K562 (cell line): ENCODE results near the gene CBX2. TPM values are rescaled to one million over a fixed set of nuclear protein-coding genes. Genes with fewer than 3 reads are reported as not detected.

Experiments
- HDAC8 ChIP-seq: fragments of 450-650 bp; IDR thresholded peaks from 2 replicates; pipeline ENCODE4 v1.6.1; 2016; ENCODE audit warnings: mild to moderate bottlenecking, missing genetic modification characterization, moderate library complexity, missing compliant biosample characterization
- HMGN3 ChIP-seq: IDR thresholded peaks from 2 replicates; pipeline ENCODE4 v1.6.1; 2011; ENCODE audit warnings: borderline replicate concordance, low read depth, mild to moderate bottlenecking, mixed read lengths, low read length; ENCODE audit not compliant: insufficient read length; ENCODE audit errors: extremely low read depth
- HNRNPUL1 ChIP-seq: fragments of 200-400 bp; formaldehyde crosslinking; IDR thresholded peaks from 2 replicates; pipeline ENCODE4 v1.6.1; 2017; ENCODE audit warnings: low read length
- LCOR ChIP-seq: sonication (generic); formaldehyde crosslinking; IDR thresholded peaks from 2 replicates; pipeline ENCODE4 v1.8.0; 2022; ENCODE audit warnings: mild to moderate bottlenecking, missing genetic modification reagents
- MBD2 ChIP-seq: sonication (generic); IDR thresholded peaks from 2 replicates; pipeline ENCODE4 v1.6.1; 2016; ENCODE audit warnings: low read depth, borderline replicate concordance
- MYNN ChIP-seq, 2 experiments: sonication (generic); formaldehyde crosslinking in 1 of 2; IDR thresholded peaks; 2 replicates each; pipeline versions ENCODE4 v1.5.0 to v1.6.1; 2016 to 2020; ENCODE audit warnings: antibody characterized with exemption in 1 of 2, missing genetic modification reagents in 1 of 2
- PYGO2 ChIP-seq: fragments of 450-650 bp; IDR thresholded peaks from 2 replicates; pipeline ENCODE4 v1.6.1; 2016; ENCODE audit warnings: mild to moderate bottlenecking, missing genetic modification characterization, moderate library complexity, missing compliant biosample characterization
- RAD21 ChIP-seq, 2 experiments: fragments of 250-450 bp in 1 of 2; fragments of 450-650 bp in 1 of 2; sonication (Bioruptor Pico) in 1 of 2; formaldehyde crosslinking in 1 of 2; IDR thresholded peaks in 1 of 2; conservative IDR thresholded peaks in 1 of 2; 2 replicates each; pipeline versions ENCODE4 v1.4.0 to v1.8.0; 2020 to 2022; ENCODE audit warnings: mild to moderate bottlenecking in 2 of 2, moderate library complexity in 1 of 2
- SMARCB1 ChIP-seq: IDR thresholded peaks from 2 replicates; pipeline ENCODE4 v1.6.1; 2011; ENCODE audit warnings: improper control_type of control experiment, low read depth; ENCODE audit not compliant: insufficient read length
- SRSF7 ChIP-seq: fragments of 200-400 bp; formaldehyde crosslinking; optimal IDR thresholded peaks from 2 replicates; pipeline ENCODE3; 2017; ENCODE audit warnings: mild to moderate bottlenecking, low read depth, low read length
- SUPT5H ChIP-seq: fragments of 450-650 bp; IDR thresholded peaks from 2 replicates; pipeline ENCODE4 v1.6.1; 2016
- ZFX ChIP-seq: sonication (generic); formaldehyde crosslinking; IDR thresholded peaks from 2 replicates; pipeline ENCODE4 v1.8.0; 2022; ENCODE audit warnings: mild to moderate bottlenecking, missing genetic modification reagents, moderate library complexity
- polyA plus RNA-seq, 8 experiments: library from polyadenylated mRNA; depleted of rRNA in 4 of 8; stranded (reverse) in 5 of 8; unstranded in 3 of 8; fragments of >200 nt; fragmentation: Nextera tagmentation in 2 of 8; fragmentation: Illumina TruSeq in 1 of 8; extraction: Ambion mirVana in 2 of 8; extraction: Trizol in 1 of 8; gene quantifications; 2 replicates each; pipeline versions ENCODE4 v1.2.1 to v1.2.3, GENCODE V29; 2011 to 2014; ENCODE audit warnings: inconsistent platforms in 1 of 8, missing spikeins in 1 of 8
- total RNA-seq, 7 experiments: library from RNA; depleted of rRNA in 6 of 7; stranded (reverse); fragments of >200 nt in 6 of 7; fragmentation: Illumina TruSeq in 2 of 7; extraction: Trizol in 2 of 7; gene quantifications; 2 replicates each; pipeline versions ENCODE4 v1.2.1 to v1.2.3, GENCODE V29; 2011 to 2021; ENCODE audit warnings: low replicate concordance in 1 of 7
- TF ChIP-seq, protein P1 (sequence below), 2 experiments: IDR thresholded peaks in 1 of 2; conservative IDR thresholded peaks in 1 of 2; 2 replicates each; pipeline ENCODE4 v1.6.1; 2016; ENCODE audit warnings: low read depth in 2 of 2, mild to moderate bottlenecking in 1 of 2, missing compliant biosample characterization in 1 of 2, missing genetic modification characterization in 1 of 2, moderate library complexity in 1 of 2
- TF ChIP-seq, protein P2 (sequence below), 2 experiments: fragments of 250-450 bp in 1 of 2; fragments of 450-650 bp in 1 of 2; sonication (Bioruptor Pico) in 1 of 2; IDR thresholded peaks; 2 replicates each; pipeline versions ENCODE4 v1.6.1 to v1.8.0; 2016 to 2021; ENCODE audit warnings: mild to moderate bottlenecking in 2 of 2, moderate library complexity in 2 of 2, missing compliant biosample characterization in 1 of 2, missing genetic modification characterization in 1 of 2
- TF ChIP-seq, protein P3 (sequence below): fragments of 450-650 bp; IDR thresholded peaks from one replicate; pipeline ENCODE4 v1.6.1; 2018; ENCODE audit warnings: mild to moderate bottlenecking, moderate library complexity; ENCODE audit not compliant: partially characterized antibody
- TF ChIP-seq, protein P4 (sequence below): conservative IDR thresholded peaks from 2 replicates; pipeline ENCODE4 v1.6.1; 2011; ENCODE audit warnings: low read depth, mild to moderate bottlenecking, low read length; ENCODE audit not compliant: control insufficient read depth
- TF ChIP-seq, protein P5 (sequence below), 3 experiments: IDR thresholded peaks in 2 of 3; conservative IDR thresholded peaks in 1 of 3; 2 replicates each; pipeline ENCODE4 v1.5.1; 2011 to 2012; ENCODE audit warnings: low read length in 3 of 3, mild to moderate bottlenecking in 3 of 3, control low read depth in 2 of 3, improper control_type of control experiment in 1 of 3, inconsistent platforms in 1 of 3, low read depth in 1 of 3, mixed read lengths in 1 of 3, moderate library complexity in 1 of 3; ENCODE audit not compliant: insufficient read depth in 2 of 3

Gene CBX2
- total and polyA plus RNA-seq, 9 of the 15 experiments (the other 6 are each of a cell fraction or from before 2014, with no cell fraction given): 0.66 to 26.9 (median 13.9) TPM

DNA sequence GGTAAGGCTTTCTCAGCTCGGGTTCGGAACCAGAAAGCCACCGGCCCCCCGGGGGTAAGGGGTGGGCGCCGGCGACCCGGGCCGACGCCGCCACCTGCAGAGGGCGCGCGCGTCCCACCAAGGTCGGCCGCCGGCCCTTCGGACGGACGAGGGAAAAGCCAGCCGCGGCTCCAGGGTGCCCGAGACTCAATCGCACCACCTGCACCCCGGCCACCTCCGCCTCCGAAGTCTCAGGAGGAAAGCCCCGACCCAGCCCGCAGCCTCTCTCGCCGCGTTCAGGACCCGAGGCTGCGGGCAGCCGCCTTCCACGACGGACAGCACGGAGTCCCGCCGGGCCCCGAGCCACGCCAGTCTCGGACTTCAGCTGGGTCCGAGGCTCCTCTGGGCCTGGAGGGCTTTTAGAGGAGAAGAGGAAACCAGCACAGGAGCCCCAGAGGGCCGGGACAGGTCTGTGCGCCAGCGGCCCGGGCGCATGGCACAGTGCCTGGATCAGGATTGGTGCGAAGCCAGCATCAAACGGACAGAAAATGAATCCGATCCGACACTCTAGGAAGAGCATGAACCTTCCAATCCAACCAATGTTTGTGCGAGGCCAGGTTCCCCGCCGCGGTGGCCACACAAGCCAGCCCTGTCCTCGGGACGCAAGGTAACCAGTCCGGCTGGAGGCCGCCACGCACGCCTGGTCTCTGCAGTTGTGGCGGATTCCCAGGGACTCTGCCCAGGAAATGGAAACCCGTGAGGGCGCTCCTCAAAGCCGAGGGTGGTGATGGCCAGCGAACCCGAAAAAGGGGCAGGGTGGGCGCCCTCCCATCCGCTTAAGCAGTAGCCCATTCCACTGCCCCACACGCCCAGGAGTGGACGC is 12.2 kb downstream of the CBX2 start (continued):
- TF ChIP-seq, protein P1, sequence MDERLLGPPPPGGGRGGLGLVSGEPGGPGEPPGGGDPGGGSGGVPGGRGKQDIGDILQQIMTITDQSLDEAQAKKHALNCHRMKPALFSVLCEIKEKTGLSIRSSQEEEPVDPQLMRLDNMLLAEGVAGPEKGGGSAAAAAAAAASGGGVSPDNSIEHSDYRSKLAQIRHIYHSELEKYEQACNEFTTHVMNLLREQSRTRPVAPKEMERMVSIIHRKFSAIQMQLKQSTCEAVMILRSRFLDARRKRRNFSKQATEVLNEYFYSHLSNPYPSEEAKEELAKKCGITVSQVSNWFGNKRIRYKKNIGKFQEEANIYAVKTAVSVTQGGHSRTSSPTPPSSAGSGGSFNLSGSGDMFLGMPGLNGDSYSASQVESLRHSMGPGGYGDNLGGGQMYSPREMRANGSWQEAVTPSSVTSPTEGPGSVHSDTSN (CRISPR knock-in tag; IDR thresholded peaks at IDR 0.05; ENCODE audit: low read depth): no peak
- TF ChIP-seq, protein P1 (tag; conservative IDR thresholded peaks at IDR 0.05; ENCODE audit: low read depth): no peak
- TF ChIP-seq MBD2: no peak
- TF ChIP-seq LCOR: no peak
- TF ChIP-seq, protein P2, sequence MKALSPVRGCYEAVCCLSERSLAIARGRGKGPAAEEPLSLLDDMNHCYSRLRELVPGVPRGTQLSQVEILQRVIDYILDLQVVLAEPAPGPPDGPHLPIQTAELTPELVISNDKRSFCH (CRISPR knock-in tag; IDR thresholded peaks at IDR 0.05): no peak
- TF ChIP-seq, protein P2 (tag; IDR thresholded peaks at IDR 0.05): no peak
- TF ChIP-seq MYNN (IDR thresholded peaks at IDR 0.05): no peak
- TF ChIP-seq MYNN (CRISPR knock-in tag; IDR thresholded peaks at IDR 0.05): no peak
- TF ChIP-seq, protein P3, sequence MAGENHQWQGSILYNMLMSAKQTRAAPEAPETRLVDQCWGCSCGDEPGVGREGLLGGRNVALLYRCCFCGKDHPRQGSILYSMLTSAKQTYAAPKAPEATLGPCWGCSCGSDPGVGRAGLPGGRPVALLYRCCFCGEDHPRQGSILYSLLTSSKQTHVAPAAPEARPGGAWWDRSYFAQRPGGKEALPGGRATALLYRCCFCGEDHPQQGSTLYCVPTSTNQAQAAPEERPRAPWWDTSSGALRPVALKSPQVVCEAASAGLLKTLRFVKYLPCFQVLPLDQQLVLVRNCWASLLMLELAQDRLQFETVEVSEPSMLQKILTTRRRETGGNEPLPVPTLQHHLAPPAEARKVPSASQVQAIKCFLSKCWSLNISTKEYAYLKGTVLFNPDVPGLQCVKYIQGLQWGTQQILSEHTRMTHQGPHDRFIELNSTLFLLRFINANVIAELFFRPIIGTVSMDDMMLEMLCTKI: no peak
- TF ChIP-seq HMGN3: peak; percentile 10
- no peak for TF ChIP-seq PYGO2 (tag)
- TF ChIP-seq, protein P4, sequence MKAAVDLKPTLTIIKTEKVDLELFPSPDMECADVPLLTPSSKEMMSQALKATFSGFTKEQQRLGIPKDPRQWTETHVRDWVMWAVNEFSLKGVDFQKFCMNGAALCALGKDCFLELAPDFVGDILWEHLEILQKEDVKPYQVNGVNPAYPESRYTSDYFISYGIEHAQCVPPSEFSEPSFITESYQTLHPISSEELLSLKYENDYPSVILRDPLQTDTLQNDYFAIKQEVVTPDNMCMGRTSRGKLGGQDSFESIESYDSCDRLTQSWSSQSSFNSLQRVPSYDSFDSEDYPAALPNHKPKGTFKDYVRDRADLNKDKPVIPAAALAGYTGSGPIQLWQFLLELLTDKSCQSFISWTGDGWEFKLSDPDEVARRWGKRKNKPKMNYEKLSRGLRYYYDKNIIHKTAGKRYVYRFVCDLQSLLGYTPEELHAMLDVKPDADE: 0 out of 2 replicates have a peak, but pooled peaks have one; percentile 43
- TF ChIP-seq, protein P5, sequence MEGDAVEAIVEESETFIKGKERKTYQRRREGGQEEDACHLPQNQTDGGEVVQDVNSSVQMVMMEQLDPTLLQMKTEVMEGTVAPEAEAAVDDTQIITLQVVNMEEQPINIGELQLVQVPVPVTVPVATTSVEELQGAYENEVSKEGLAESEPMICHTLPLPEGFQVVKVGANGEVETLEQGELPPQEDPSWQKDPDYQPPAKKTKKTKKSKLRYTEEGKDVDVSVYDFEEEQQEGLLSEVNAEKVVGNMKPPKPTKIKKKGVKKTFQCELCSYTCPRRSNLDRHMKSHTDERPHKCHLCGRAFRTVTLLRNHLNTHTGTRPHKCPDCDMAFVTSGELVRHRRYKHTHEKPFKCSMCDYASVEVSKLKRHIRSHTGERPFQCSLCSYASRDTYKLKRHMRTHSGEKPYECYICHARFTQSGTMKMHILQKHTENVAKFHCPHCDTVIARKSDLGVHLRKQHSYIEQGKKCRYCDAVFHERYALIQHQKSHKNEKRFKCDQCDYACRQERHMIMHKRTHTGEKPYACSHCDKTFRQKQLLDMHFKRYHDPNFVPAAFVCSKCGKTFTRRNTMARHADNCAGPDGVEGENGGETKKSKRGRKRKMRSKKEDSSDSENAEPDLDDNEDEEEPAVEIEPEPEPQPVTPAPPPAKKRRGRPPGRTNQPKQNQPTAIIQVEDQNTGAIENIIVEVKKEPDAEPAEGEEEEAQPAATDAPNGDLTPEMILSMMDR (IDR thresholded peaks at IDR 0.05 in 2 of 3, conservative IDR thresholded peaks at IDR 0.05 in 1 of 3; ENCODE audit: insufficient read depth in 2 of 3, low read depth in 1 of 3, low read length in 3 of 3): peak; percentile 76 to 89 (median 77)
- peak; percentile 37; the same call in 1 of the 2 replicates for TF ChIP-seq ZFX
- TF ChIP-seq SUPT5H: no peak
- no peak for TF ChIP-seq SMARCB1
- no peak for TF ChIP-seq HDAC8 (tag)
- TF ChIP-seq SRSF7: no peak
- peak; percentile 91 to 93 for TF ChIP-seq RAD21 (CRISPR knock-in tag; conservative IDR thresholded peaks at IDR 0.05 in 1 of 2, IDR thresholded peaks at IDR 0.05 in 1 of 2)
- no peak for TF ChIP-seq HNRNPUL1
